Measurements from ENCODE around the gene ARHGAP20.

The ARHGAP20 gene, protein sequence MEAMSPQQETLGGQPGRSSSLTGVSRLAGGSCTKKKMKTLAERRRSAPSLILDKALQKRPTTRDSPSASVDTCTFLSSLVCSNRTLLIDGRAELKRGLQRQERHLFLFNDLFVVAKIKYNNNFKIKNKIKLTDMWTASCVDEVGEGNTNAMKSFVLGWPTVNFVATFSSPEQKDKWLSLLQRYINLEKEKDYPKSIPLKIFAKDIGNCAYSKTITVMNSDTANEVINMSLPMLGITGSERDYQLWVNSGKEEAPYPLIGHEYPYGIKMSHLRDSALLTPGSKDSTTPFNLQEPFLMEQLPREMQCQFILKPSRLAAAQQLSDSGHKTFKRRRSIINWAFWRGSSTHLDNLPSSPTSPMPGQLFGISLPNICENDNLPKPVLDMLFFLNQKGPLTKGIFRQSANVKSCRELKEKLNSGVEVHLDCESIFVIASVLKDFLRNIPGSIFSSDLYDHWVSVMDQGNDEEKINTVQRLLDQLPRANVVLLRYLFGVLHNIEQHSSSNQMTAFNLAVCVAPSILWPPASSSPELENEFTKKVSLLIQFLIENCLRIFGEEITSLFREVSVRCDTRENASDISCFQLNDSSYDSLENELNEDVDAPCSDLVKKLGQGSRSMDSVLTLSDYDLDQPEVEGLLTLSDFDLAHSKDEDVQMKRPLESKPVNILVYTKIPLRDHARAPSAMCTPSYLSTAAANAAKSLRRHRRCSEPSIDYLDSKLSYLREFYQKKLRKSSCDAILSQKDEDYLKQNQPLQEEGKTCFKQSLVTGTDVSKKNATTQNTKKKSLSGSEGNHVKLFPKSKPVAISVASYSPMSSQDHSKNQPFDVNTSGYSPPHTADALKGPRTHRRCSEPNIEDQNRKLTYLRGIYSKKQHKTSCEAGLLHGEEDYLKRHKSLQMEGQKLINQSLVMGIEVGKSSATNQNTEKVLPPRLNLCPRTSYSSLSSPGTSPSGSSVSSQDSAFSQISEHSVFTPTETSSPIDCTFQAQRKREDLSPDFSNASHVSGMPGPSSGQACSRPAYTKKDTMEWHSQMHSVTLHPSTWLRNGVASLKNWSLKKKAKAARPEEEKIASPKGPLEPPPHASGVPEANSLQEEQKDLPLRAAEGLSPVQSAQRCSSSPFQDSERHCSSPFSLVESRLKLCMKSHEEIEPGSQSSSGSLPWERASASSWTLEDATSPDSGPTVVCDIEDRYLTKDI

DNA sequence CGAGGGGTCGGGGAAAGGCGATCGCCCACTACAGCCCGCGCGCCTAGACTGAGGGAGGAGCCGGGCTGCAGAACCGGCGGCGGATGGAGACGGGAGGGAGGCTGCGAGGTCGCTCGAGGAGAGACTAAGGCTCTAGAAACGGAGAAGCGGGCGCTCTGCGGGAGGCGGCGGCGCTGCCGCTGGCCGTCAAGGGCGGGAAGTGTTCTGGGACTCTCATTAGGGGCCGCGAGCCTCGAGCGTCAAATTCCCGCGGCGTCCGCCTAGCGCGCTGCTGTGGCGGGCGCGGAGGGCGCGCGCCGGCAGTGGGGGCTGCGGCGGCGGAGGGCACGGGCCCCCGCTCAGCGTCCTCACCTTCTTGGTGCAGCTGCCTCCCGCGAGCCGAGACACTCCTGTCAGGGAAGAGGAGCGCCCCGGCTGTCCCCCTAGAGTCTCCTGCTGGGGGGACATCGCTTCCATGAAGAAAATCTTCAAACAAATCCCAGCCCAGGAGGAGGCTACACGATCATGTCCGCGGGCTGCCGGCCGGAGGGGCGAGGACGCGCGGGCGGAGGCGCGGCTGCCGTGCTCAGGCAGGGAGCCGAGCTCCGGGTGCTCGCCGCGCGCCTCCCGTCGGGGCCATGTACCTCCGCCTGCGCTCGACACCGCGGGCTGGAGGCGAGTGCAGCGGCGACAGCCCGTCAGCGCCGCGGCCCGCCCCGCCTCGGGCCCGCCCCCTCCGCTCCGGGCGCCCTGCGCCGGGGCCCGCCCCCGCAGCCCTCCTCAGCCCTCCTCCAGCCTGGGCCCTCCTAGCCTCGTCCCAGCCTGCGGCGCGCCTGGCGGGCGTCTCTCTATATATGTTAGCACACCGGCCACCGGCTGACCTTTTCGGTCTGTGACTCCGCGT, at the start of gene ARHGAP20:
TSS of gene ARHGAP20 (minus strand) at position 662 of the 883 bp plus-strand sequence. CDS start at position 456, 206 bp downstream.
- Histone ChIP-seq H3K4me2 (ENCODE audit: low read depth, low read length) (peak within 1 kb of the TSS; percentile 99), H2AFZ (ENCODE audit: low read length) (peak within 1 kb of the TSS; percentile 99), H3K4me1 (ENCODE audit: low read length) (no peaks in the 10 kb centered on the region; the same call in 1 of the 2 replicates), H3K9me3 (replicated peaks; ENCODE audit: insufficient read depth, low read length) (no peaks in the 10 kb centered on the region), H3K36me3 (replicated peaks; ENCODE audit: insufficient read depth, low read length) (no peaks in the 10 kb centered on the region), H3K79me2 (ENCODE audit: low read length) (no peaks in the 10 kb centered on the region), H3F3A (ENCODE audit: insufficient read depth, low read length) (no peaks in the 10 kb centered on the region), H3K4me3 (ENCODE audit: low read length) (peak within 1 kb of the TSS; percentile 83), H3K9ac (ENCODE audit: low read length) (peak within 1 kb of the TSS; percentile 46; the same call in 1 of the 2 replicates), H3K9me2 (replicated peaks; ENCODE audit: insufficient read depth, low read length) (no peaks in the 10 kb centered on the region), H3K27me3 (replicated peaks; ENCODE audit: insufficient read depth, low read length) (no peaks in the 10 kb centered on the region), H4K20me1 (ENCODE audit: insufficient read depth, low read length) (no peaks in the 10 kb centered on the region), H3K27ac (ENCODE audit: low read length) (no peak within 1 kb of the TSS)
- DNase-seq, result peak; percentile 88
- TF ChIP-seq, protein P1, sequence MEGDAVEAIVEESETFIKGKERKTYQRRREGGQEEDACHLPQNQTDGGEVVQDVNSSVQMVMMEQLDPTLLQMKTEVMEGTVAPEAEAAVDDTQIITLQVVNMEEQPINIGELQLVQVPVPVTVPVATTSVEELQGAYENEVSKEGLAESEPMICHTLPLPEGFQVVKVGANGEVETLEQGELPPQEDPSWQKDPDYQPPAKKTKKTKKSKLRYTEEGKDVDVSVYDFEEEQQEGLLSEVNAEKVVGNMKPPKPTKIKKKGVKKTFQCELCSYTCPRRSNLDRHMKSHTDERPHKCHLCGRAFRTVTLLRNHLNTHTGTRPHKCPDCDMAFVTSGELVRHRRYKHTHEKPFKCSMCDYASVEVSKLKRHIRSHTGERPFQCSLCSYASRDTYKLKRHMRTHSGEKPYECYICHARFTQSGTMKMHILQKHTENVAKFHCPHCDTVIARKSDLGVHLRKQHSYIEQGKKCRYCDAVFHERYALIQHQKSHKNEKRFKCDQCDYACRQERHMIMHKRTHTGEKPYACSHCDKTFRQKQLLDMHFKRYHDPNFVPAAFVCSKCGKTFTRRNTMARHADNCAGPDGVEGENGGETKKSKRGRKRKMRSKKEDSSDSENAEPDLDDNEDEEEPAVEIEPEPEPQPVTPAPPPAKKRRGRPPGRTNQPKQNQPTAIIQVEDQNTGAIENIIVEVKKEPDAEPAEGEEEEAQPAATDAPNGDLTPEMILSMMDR (IDR thresholded peaks at IDR 0.05; ENCODE audit: low read length), result no peak; the same call in 1 of the 2 replicates
- TF ChIP-seq EZH2phosphoT487 (IDR thresholded peaks at IDR 0.05; ENCODE audit: low read length) (no peak), EZH2 (optimal IDR thresholded peaks at IDR 0.05; ENCODE audit: low read depth, low read length) (no peak)

DNA sequence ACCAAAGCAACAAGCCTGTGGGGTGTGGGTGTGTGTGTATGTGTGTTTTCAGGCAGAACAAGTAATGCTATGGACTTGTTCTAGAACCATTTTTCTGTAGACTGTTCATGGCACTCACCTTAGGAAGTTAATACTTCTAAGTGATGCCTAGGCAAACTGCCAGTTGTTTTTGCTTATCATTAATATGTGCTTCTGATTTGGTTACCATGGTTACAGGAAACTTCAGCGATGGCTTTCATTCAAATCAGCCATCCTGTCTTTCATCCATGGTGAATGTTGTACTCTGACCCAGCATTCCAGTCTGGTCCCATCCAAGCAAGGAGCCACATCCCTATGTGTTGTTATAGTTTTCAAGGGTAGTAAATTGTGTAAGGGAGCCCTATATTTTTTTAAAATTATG, 49.8 kb upstream of the ARHGAP20 start:
- Histone ChIP-seq H3K79me2 (ENCODE audit: low read length) (no peaks in the 10 kb centered on the region), H3F3A (ENCODE audit: insufficient read depth, low read length) (no peaks in the 10 kb centered on the region), H3K4me2 (ENCODE audit: low read depth, low read length) (no peak overlapping the region), H2AFZ (ENCODE audit: low read length) (no peak overlapping the region), H3K9ac (ENCODE audit: low read length) (no peak overlapping the region), H3K4me1 (ENCODE audit: low read length) (no peaks in the 10 kb centered on the region), H3K9me3 (replicated peaks; ENCODE audit: insufficient read depth, low read length) (no peaks in the 10 kb centered on the region), H3K27me3 (replicated peaks; ENCODE audit: insufficient read depth, low read length) (no peaks in the 10 kb centered on the region), H3K36me3 (replicated peaks; ENCODE audit: insufficient read depth, low read length) (no peaks in the 10 kb centered on the region), H4K20me1 (ENCODE audit: insufficient read depth, low read length) (no peaks in the 10 kb centered on the region), H3K4me3 (ENCODE audit: low read length) (no peak overlapping the region), H3K9me2 (replicated peaks; ENCODE audit: insufficient read depth, low read length) (no peaks in the 10 kb centered on the region), H3K27ac (ENCODE audit: low read length) (no peak overlapping the region)
- TF ChIP-seq EZH2phosphoT487 (IDR thresholded peaks at IDR 0.05; ENCODE audit: low read length) (no peak), EZH2 (optimal IDR thresholded peaks at IDR 0.05; ENCODE audit: low read depth, low read length) (no peak)
- TF ChIP-seq, protein P1 (IDR thresholded peaks at IDR 0.05; ENCODE audit: low read length), result no peak
- DNase-seq, result no peak

DNA sequence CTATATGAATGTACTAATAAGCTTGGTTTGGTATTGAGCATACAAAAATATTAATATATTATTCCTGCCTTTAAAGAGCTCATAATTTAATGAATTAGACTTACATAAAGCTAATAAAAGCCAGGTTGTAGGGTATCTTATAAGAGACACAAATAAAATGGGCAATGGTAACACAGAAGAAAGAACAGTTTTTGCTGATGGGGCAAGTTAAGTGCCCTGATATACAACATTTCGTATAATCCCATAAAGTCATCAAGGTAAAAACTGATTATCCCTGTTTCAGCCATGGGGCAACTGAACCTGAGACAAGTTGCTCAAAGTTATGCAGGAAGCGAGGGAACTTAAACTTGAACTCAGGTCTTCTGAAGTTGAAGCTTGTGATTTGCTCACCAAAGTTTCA, 48.9 kb upstream of the ARHGAP20 start:
- Histone ChIP-seq H3F3A (ENCODE audit: insufficient read depth, low read length) (no peaks in the 10 kb centered on the region), H3K4me1 (ENCODE audit: low read length) (no peaks in the 10 kb centered on the region), H3K27ac (ENCODE audit: low read length) (no peak overlapping the region), H3K79me2 (ENCODE audit: low read length) (no peaks in the 10 kb centered on the region), H4K20me1 (ENCODE audit: insufficient read depth, low read length) (no peaks in the 10 kb centered on the region), H3K9me2 (replicated peaks; ENCODE audit: insufficient read depth, low read length) (no peaks in the 10 kb centered on the region), H3K9me3 (replicated peaks; ENCODE audit: insufficient read depth, low read length) (no peaks in the 10 kb centered on the region), H3K27me3 (replicated peaks; ENCODE audit: insufficient read depth, low read length) (no peaks in the 10 kb centered on the region), H3K36me3 (replicated peaks; ENCODE audit: insufficient read depth, low read length) (no peaks in the 10 kb centered on the region), H3K4me2 (ENCODE audit: low read depth, low read length) (no peak overlapping the region), H3K4me3 (ENCODE audit: low read length) (no peak overlapping the region), H3K9ac (ENCODE audit: low read length) (no peak overlapping the region), H2AFZ (ENCODE audit: low read length) (no peak overlapping the region)
- no peak for DNase-seq
- TF ChIP-seq EZH2 (optimal IDR thresholded peaks at IDR 0.05; ENCODE audit: low read depth, low read length) (no peak), EZH2phosphoT487 (IDR thresholded peaks at IDR 0.05; ENCODE audit: low read length) (no peak)
- TF ChIP-seq, protein P1 (IDR thresholded peaks at IDR 0.05; ENCODE audit: low read length), result no peak
